ENCODE measurements around the gene FZD8. TPM values are rescaled to one million over a fixed set of nuclear protein-coding genes. Genes with fewer than 3 reads are reported as not detected.

The FZD8 gene
- total RNA-seq, 1 donor from 2014 or later = 8.9 TPM

- Mint-ChIP-seq H3K9me3 (ENCODE audit: unreplicated experiment) (peaks cover 5% of the 10 kb centered on the region), H3K4me1 (ENCODE audit: low read depth, unreplicated experiment) (peaks cover 12% of the 10 kb centered on the region), H3K4me3 (ENCODE audit: unreplicated experiment) (no peak overlapping the region), H3K36me3 (ENCODE audit: unreplicated experiment) (no peaks in the 10 kb centered on the region), H3K27ac (ENCODE audit: unreplicated experiment) (no peak overlapping the region), H3K27me3 (ENCODE audit: unreplicated experiment) (peaks cover 13% of the 10 kb centered on the region)
- peak; percentile 49 for DNase-seq
- TF ChIP-seq CTCF (IDR thresholded peaks at IDR 0.05; ENCODE audit: partially characterized antibody, unreplicated experiment) = no peak
Measured at GRCh38 chr10:35641676-35642034, 441 bp downstream of the FZD8 start.

- Mint-ChIP-seq H3K27ac (ENCODE audit: unreplicated experiment) (no peak overlapping the region), H3K4me3 (ENCODE audit: unreplicated experiment) (peak overlapping the region; percentile 80), H3K36me3 (ENCODE audit: unreplicated experiment) (no peaks in the 10 kb centered on the region), H3K9me3 (ENCODE audit: unreplicated experiment) (peaks cover 5% of the 10 kb centered on the region), H3K27me3 (ENCODE audit: unreplicated experiment) (peaks cover 13% of the 10 kb centered on the region), H3K4me1 (ENCODE audit: low read depth, unreplicated experiment) (peaks cover 11% of the 10 kb centered on the region)
- TF ChIP-seq CTCF (IDR thresholded peaks at IDR 0.05; ENCODE audit: partially characterized antibody, unreplicated experiment) = no peak
- peak; percentile 84 for DNase-seq
Measured at GRCh38 chr10:35640951-35641675, 983 bp downstream of the FZD8 start.

- Mint-ChIP-seq H3K27ac (ENCODE audit: unreplicated experiment) (peak overlapping the region; percentile 62), H3K9me3 (ENCODE audit: unreplicated experiment) (peaks cover 6% of the 10 kb centered on the region), H3K27me3 (ENCODE audit: unreplicated experiment) (peaks cover 13% of the 10 kb centered on the region), H3K36me3 (ENCODE audit: unreplicated experiment) (no peaks in the 10 kb centered on the region), H3K4me3 (ENCODE audit: unreplicated experiment) (peak overlapping the region; percentile 90), H3K4me1 (ENCODE audit: low read depth, unreplicated experiment) (peaks cover 11% of the 10 kb centered on the region)
- peak; percentile 55 for TF ChIP-seq CTCF (IDR thresholded peaks at IDR 0.05; ENCODE audit: partially characterized antibody, unreplicated experiment)
- DNase-seq = peak; percentile 82
Measured at GRCh38 chr10:35640474-35640873, 1.6 kb downstream of the FZD8 start.

GRCh38 chr10:35639728-35640401 lies 2.2 kb downstream of the FZD8 start:
- no peak for TF ChIP-seq CTCF (IDR thresholded peaks at IDR 0.05; ENCODE audit: partially characterized antibody, unreplicated experiment)
- no peaks in the 10 kb centered on the region for H3K36me3 Mint-ChIP-seq (ENCODE audit: unreplicated experiment)
- H3K27me3 Mint-ChIP-seq (ENCODE audit: unreplicated experiment) = peaks cover 14% of the 10 kb centered on the region
- peak overlapping the region; percentile 89 for H3K4me3 Mint-ChIP-seq (ENCODE audit: unreplicated experiment)
- peak; percentile 68 for DNase-seq
- H3K27ac Mint-ChIP-seq (ENCODE audit: unreplicated experiment) = peak overlapping the region; percentile 12
- H3K4me1 Mint-ChIP-seq (ENCODE audit: low read depth, unreplicated experiment) = peaks cover 8% of the 10 kb centered on the region
- peaks cover 8% of the 10 kb centered on the region for H3K9me3 Mint-ChIP-seq (ENCODE audit: unreplicated experiment)
